ENCODE results near the gene ZNF43.
"Not testable (repeated sequence)": the region's sequence is repeated elsewhere in the genome, so short reads cannot be mapped to it uniquely, and the experiment has no call there.

The ZNF43 gene

DNA sequence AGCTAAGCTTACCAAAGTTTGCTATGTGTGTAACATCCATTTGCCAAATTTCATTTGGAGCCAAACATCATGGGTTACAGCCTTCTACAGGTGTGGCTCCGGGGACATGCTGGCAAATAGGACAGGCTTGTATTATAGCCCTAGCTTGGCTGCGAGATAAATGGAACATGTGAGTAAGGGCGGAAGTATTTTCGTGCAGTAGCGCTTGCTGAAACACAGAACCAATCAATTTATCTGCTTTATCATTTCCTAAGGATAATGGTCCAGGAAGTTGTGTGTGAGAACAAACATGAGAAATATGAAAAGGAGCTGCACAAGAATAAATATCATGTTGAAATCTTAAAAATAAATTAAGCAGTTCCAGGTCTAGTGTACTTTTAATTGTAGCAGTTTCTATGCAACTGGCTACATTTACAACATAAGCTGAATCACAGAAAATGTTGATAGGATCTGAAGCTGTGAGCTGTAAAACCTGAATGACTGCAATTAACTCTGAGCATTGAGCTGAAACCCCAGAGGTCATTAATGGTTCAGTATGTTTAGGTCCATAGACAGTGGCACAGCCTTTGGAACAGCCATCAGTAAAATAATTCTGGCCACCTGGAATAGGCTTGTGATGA is 46.4 kb downstream of the ZNF43 start:
- no peak for DNase-seq

DNA sequence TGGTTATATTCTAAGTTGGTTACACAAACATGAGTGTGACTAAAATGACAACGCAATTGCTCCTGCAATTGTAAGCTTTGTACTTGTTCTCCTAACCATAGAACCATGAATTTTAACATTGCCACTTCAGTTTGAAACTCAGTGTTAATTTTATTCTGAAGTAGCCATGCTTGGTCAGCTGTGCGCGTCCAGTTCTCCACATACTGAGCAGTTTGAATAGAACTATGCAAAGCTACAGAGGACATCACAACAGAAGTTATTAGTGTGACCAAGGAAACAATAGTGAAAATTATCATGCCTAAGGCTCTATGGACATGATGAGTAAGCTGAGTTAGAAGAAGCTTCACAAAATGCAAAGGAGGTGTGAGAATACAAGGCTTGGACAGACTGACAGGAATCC is 49.0 kb downstream of the ZNF43 start:
- DNase-seq: no peak

DNA sequence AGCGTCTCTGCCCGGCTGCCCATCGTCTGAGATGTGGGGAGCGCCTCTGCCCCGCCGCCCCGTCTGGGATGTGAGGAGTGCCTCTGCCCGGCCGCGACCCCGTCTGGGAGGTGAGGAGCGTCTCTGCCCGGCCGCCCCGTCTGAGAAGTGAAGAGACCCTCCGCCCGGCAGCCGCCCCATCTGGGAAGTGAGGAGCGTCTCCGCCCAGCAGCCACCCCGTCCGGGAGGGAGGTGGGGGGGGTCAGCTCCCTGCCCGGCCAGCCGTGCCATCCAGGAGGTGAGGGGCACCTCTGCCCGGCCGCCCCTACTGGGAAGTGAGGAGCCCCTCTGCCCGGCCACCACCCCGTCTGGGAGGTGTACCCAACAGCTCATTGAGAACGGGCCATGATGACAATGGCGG is 60.2 kb downstream of the ZNF43 start:
- not testable (repeated sequence) for DNase-seq

DNA sequence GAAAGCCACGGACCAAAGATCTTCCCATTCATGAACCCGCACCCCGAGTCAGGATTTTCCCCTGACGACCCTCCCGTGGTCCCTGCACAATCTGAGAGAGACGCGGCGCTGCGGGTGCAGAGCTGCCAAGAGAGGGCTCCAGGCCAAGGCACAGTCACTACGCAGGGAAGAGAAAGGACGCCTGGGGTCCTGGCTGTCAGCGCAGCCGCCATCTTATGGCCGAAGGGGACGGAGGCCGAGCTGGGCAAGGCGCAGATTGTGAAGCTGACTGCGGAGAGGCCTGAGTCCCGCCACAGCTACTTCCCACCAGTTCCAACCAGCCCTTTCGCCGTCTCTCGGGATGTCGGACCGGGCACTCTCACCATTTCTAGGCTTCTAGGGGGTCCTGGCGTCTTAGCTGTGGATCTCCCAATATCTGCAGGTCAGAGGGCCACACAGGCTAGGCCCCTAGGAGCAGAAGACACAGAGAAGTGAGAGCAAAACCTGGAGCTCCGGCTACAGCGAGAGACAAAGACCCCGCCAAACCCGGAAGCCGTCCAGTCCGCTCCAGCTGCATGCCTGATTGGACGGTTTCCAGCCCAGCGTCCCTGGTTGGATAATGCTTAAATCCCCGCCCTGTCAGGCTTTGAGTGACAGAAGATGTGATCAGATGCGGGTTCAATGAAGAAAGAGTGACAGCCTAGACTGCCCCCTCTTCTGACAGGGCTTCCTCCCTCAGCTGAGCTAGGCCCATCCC is 68.7 kb downstream of the ZNF43 start, which contains the start of gene ZNF100:
Gene ZNF100 (minus strand): TSS at position 515 of the 736 bp plus-strand sequence. CDS start 150 bp downstream, at position 365.
- DNase-seq: peak; percentile 82

DNA sequence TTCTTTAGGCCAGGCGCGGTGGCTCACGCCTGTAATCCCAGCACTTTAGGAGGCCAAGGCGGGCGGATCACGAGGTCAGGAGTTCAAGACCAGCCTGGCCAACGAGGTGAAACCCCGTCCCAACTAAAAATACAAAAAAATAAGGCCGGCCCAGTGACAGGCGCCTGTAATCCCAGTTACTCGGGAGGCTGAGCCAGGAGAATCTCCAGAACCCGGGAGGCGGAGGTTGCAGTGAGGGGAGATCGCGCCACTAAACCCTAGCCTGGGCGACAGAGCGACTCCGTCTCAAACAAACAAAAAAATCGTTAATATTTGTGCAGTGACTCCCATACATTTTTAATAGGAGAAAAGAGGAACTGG is 69.3 kb downstream of the ZNF43 start:
- not testable (repeated sequence) for DNase-seq

DNA sequence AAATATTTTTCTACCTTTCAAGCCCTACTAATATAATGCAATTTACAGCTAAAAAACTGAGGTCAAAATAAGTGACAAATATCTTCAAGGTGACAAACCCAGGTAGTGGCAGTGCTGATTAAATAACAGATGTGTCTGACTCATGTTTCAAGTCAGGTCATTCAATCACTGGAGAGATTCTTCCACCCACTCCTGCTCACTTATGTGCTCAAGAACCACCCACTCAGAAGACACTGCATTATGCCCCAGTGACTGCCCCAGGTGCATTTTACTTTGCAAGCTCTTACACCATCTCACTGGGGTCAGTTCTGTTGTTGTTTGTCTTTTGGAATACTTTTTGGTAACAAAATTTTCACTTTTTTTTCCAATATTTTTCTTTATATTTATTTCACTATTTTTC is 70.8 kb downstream of the ZNF43 start:
- no peak for DNase-seq

DNA sequence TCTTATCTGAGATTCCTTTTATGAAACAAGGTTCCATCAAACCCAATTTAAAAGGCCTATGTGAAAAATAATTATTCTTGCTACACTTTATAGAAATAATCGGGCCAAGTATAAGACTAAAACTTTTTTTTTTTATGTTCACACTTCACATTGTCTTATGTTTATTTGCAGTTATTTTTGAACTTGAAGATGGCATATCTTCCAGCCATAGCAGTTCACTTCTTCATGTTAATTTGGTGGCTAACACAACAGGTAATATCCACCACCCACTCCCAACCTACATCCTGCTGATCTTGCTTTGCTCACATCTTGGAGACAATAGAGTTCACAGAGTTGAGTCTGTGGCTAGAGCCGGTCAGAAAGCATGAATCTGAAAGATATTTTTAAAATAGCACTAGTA is 74.4 kb downstream of the ZNF43 start:
- DNase-seq: not testable (repeated sequence)

DNA sequence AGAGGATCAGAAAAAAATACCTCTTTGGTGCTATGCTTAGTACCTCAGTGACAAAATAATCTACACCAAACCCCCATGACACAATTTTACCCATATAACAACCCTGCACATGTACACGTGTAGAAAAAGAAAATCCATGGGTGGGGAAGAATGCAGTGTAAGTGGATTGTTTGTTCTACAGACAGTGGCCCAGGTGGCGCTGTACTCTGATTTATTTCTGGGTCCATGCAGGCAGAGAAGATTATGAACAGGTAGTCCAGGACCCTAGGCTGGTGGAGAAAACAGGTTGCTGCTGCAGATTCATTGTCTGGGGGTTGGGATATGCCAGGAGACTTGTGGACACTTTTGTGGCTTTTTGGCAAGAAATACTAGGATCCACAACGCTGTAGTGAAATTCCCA is 77.7 kb downstream of the ZNF43 start:
- DNase-seq: no peak

DNA sequence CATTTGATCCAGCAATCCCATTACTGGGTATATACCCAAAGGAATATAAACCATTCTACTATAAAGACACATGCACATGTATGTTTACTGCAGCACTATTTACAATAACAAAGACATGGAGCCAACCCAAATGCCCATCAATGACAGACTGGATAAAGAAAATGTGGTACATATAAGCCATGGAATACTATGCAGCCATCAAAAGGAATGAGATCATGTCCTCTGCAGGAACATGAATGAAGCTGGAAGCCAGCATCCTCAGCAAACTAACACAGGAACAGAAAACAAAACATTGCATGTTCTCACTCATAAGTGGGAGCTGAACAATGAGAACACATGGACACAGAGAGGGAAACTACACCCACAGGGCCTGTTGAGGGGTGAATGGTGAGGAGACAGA is 80.4 kb downstream of the ZNF43 start:
- DNase-seq: not testable (repeated sequence)
